Spleen (tissue), 7 donors: Measurements from ENCODE around the gene STK35.

Experiments used
- POLR2A ChIP-seq, 3 donors: fragments of 450-650 bp; IDR thresholded peaks; one replicate each; pipeline ENCODE4 v1.5.1; 2017; ENCODE audit warnings: antibody characterized with exemption in 3 of 3, mild to moderate bottlenecking in 1 of 3
- TF ChIP-seq, protein P1 (sequence below), 11 experiments: fragments of 200-600 bp in 7 of 11; fragments of 450-650 bp in 4 of 11; sonication (generic) in 4 of 11; IDR thresholded peaks in 8 of 11; conservative IDR thresholded peaks in 3 of 11; 1 replicate in 7 of 11; 2 replicates in 4 of 11; pipeline versions ENCODE4 v1.4.0 to v1.8.0; 2016 to 2021; ENCODE audit warnings: antibody characterized with exemption in 11 of 11, inconsistent platforms in 4 of 11, mild to moderate bottlenecking in 1 of 11
- donor health status: DM: no; HTN: no; CAD: no; lungs with moderate emphysema.
- donor health status: DM: no; HTN: no; CAD: no.
- donor health status: DM: no; HTN: no; CAD: no.

DNA sequence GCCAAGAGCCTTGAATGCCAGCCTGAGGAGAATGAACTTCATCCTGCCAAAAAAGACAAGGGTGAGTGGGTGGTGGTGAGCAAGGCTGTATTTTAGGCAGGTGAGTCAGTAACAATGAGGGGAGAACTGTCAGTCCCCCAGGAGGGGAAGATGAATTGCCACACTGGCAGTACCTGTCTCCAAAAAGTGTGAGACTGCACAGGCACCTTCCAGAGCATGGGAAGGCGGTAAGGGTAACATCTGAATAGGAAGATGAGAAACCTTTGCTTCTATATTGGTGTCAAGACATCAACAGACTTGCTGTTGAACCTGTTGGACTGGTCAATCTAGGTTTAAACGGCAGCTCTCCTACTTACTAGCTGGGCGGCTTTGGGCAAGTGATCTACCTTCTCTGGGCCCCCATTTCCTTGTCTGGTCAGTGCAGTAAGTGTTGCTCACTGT is 30.9 kb downstream of the STK35 start:
- TF ChIP-seq, protein P1, sequence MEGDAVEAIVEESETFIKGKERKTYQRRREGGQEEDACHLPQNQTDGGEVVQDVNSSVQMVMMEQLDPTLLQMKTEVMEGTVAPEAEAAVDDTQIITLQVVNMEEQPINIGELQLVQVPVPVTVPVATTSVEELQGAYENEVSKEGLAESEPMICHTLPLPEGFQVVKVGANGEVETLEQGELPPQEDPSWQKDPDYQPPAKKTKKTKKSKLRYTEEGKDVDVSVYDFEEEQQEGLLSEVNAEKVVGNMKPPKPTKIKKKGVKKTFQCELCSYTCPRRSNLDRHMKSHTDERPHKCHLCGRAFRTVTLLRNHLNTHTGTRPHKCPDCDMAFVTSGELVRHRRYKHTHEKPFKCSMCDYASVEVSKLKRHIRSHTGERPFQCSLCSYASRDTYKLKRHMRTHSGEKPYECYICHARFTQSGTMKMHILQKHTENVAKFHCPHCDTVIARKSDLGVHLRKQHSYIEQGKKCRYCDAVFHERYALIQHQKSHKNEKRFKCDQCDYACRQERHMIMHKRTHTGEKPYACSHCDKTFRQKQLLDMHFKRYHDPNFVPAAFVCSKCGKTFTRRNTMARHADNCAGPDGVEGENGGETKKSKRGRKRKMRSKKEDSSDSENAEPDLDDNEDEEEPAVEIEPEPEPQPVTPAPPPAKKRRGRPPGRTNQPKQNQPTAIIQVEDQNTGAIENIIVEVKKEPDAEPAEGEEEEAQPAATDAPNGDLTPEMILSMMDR (IDR thresholded peaks at IDR 0.05 in 8 of 11, conservative IDR thresholded peaks at IDR 0.05 in 3 of 11): no peak
- TF ChIP-seq POLR2A (IDR thresholded peaks at IDR 0.05): no peak
